Right atrium auricular region (tissue), 2 donors: ENCODE results near the gene CUBN. TPM values are rescaled to one million over a fixed set of nuclear protein-coding genes. Genes with fewer than 3 reads are reported as not detected.
"Not testable (repeated sequence)": the region's sequence is repeated elsewhere in the genome, so short reads cannot be mapped to it uniquely, and the experiment has no call there.

Source experiments
- DNase-seq: peaks from one replicate; pipeline ENCODE4 v3.0.0-alpha.2; 2019; ENCODE audit warnings: low spot score
- H3K27ac ChIP-seq, 2 donors: fragments of 200-600 bp; sonication (generic); 1 replicate in 1 of 2; 2 replicates in 1 of 2; pipeline ENCODE4 v1.5.1; 2016 to 2019
- H3K27me3 ChIP-seq, 2 donors: fragments of 200-600 bp; sonication (generic); one replicate each; pipeline versions ENCODE4 v1.5.1 to v1.6.0; 2017 to 2019
- H3K36me3 ChIP-seq: fragments of 200-600 bp; sonication (generic); one replicate; pipeline ENCODE4 v1.5.1; 2016
- H3K4me1 ChIP-seq, 2 donors: fragments of 200-600 bp; sonication (generic); one replicate each; pipeline versions ENCODE4 v1.5.1 to v1.6.0; 2017 to 2019
- H3K4me3 ChIP-seq, 2 donors: fragments of 200-600 bp; sonication (generic); 1 replicate in 1 of 2; 2 replicates in 1 of 2; pipeline ENCODE4 v1.5.1; 2017 to 2019; ENCODE audit warnings: mild to moderate bottlenecking in 1 of 2, moderate library complexity in 1 of 2
- H3K9me3 ChIP-seq, 2 donors: fragments of 200-600 bp; sonication (generic); one replicate each; pipeline ENCODE4 v1.5.1; 2019
- total RNA-seq, 2 donors: library from RNA; depleted of rRNA; stranded (reverse); fragments of >200 nt; gene quantifications; one replicate each; pipeline ENCODE4 v1.1.0, GENCODE V29; 2016
- TF ChIP-seq, protein P1 (sequence below), 2 donors: fragments of 200-600 bp; sonication (generic); IDR thresholded peaks; one replicate each; pipeline ENCODE4 v1.5.1; 2019; ENCODE audit warnings: antibody characterized with exemption in 2 of 2

CUBN gene
- total RNA-seq, 2 donors from 2014 or later = 0.15 to 0.94 TPM

DNA sequence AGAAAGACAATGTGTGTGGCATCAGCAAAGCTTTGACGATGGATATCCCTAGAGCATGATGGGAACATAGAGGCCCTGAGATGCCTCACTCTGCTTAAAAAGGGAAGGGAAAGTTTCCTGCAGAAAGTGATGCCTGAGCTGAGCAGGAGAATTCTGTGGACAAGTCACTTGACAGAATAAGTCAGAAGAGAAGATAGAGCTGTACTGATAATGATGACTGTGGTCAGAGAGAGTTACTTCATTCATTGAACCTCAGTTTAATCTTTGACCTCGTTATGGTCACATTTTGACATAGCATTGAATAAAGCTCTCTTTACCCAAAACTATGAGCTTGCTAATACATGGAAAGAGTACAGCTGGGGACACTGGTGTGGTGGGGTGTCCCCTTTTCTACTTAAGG lies 7.6 kb downstream of the CUBN start:
- Histone ChIP-seq H3K9me3 (no peaks in the 10 kb centered on the region), H3K27ac (no peak overlapping the region), H3K36me3 (no peaks in the 10 kb centered on the region), H3K4me3 (no peak overlapping the region), H3K4me1 (no peaks in the 10 kb centered on the region), H3K27me3 (no peaks in the 10 kb centered on the region)
- TF ChIP-seq, protein P1, sequence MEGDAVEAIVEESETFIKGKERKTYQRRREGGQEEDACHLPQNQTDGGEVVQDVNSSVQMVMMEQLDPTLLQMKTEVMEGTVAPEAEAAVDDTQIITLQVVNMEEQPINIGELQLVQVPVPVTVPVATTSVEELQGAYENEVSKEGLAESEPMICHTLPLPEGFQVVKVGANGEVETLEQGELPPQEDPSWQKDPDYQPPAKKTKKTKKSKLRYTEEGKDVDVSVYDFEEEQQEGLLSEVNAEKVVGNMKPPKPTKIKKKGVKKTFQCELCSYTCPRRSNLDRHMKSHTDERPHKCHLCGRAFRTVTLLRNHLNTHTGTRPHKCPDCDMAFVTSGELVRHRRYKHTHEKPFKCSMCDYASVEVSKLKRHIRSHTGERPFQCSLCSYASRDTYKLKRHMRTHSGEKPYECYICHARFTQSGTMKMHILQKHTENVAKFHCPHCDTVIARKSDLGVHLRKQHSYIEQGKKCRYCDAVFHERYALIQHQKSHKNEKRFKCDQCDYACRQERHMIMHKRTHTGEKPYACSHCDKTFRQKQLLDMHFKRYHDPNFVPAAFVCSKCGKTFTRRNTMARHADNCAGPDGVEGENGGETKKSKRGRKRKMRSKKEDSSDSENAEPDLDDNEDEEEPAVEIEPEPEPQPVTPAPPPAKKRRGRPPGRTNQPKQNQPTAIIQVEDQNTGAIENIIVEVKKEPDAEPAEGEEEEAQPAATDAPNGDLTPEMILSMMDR (IDR thresholded peaks at IDR 0.05) = no peak
- no peak for DNase-seq

DNA sequence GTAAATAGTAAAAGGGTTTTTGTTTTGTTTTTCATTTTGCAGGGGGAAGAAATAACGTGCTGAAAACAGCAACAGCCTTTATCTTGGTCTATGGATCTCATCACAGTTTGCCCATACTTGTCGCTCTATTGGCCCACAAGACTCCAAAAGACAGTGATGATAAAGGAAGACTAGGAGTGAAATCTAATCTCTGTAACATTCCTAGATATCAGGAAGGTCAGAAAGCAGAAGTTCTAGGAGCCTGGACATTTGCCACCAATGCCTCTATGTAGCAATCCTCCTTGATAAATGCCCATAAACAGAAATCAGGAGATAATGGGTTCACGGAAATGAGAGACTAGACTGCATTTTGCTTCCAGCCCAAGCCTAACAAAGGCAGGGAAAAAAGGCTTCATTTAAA lies 8.9 kb downstream of the CUBN start:
- Histone ChIP-seq H3K4me3 (no peak overlapping the region), H3K36me3 (no peaks in the 10 kb centered on the region), H3K9me3 (no peaks in the 10 kb centered on the region), H3K4me1 (no peaks in the 10 kb centered on the region), H3K27me3 (no peaks in the 10 kb centered on the region), H3K27ac (no peak overlapping the region)
- DNase-seq = no peak
- TF ChIP-seq, protein P1 (IDR thresholded peaks at IDR 0.05) = no peak

DNA sequence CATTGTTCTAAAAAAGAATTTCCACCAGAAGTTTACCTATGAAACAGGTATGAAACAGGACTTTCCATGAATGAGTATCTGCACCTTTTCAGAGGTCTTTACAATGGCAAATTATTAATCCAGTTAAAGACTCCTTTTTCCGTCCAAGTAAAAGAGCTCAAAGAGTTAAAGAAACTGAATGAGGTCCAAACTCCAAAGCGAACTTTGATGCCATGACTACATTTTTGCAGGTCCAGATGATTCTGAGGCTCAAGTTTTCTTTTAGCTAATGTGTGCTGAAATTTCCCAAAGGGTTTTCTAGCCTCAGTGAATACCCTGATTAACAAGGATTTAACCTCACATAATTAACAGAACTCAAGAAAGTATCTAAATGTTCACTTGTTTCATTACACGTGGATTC lies 9.8 kb downstream of the CUBN start:
- Histone ChIP-seq H3K27me3 (no peaks in the 10 kb centered on the region), H3K27ac (no peak overlapping the region), H3K4me3 (no peak overlapping the region), H3K9me3 (no peaks in the 10 kb centered on the region), H3K4me1 (no peaks in the 10 kb centered on the region), H3K36me3 (no peaks in the 10 kb centered on the region)
- TF ChIP-seq, protein P1 (IDR thresholded peaks at IDR 0.05) = no peak
- DNase-seq = no peak

DNA sequence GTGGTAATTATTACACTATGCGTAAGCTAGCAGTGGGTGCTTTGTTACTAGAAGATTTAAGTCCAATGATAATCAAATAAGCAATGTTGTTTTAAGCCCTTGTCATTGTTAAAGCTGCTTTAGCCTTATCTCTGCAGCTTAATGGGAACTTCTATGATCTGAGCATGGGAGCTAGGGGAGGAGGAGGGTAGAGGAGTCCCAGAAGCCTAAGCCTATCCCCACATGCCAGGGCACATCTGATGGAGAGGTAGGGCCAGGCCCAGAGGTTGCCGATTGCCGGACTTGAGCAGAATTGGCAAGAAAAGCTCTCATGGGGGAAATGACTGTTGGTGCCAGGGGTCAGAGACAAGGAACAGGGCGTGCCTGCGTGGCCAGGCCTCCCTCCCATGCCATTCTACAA lies 13.4 kb downstream of the CUBN start:
- no peak overlapping the region for H3K27ac ChIP-seq
- DNase-seq = no peak
- H3K9me3 ChIP-seq = no peaks in the 10 kb centered on the region
- no peaks in the 10 kb centered on the region for H3K4me1 ChIP-seq
- TF ChIP-seq, protein P1 (IDR thresholded peaks at IDR 0.05) = no peak
- H3K4me3 ChIP-seq = no peak overlapping the region
- H3K36me3 ChIP-seq = no peaks in the 10 kb centered on the region
- no peaks in the 10 kb centered on the region for H3K27me3 ChIP-seq

DNA sequence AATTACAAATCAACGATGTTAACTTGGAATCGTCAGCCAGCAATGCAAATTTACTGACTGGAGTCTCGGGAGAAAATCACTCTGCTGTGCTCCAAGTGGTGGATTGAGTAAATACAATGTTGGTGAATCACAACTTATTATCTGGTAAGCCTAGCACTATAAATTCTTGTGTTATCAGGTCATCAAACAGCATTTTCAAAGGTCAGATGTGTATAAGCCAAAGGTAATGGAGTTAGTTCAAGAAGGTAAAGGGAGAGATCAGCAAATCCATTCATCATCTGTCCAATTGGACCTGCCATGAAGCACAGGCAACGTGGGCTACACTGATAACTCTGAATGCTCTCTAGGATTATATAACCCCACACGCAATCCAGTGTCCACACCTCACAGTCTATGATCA lies 13.9 kb downstream of the CUBN start:
- no peak overlapping the region for H3K4me3 ChIP-seq
- DNase-seq = no peak
- no peaks in the 10 kb centered on the region for H3K9me3 ChIP-seq
- TF ChIP-seq, protein P1 (IDR thresholded peaks at IDR 0.05) = no peak
- H3K27me3 ChIP-seq = no peaks in the 10 kb centered on the region
- H3K27ac ChIP-seq = no peak overlapping the region
- no peaks in the 10 kb centered on the region for H3K36me3 ChIP-seq
- H3K4me1 ChIP-seq = no peaks in the 10 kb centered on the region

DNA sequence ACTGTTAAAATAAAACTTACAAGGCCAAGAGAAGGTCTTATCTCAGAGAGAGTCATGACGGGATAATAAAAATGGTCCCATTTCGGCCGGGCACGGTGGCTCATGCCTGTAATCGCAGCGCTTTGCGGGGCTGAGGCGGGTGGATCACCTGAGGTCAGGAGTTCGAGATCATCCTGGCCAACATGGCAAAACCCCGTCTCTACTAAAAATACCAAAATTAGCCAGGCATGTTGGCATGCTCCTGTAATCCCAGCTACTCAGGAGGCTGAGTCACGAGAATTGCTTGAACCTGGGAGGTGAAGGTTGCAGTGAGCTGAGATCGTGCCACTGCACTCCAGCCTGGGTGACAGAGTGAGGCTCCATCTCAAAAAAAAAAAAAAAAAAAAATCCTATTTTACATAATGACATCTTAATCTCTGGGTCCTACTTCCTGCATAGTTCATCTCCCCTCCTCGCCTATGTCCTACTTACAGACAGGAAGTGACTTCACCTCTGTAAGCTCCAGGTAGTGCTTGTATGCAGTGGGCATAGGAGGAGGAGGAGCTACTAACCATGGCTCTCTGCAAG lies 14.7 kb downstream of the CUBN start:
- not testable (repeated sequence) for H3K36me3 ChIP-seq, H3K27ac ChIP-seq, DNase-seq, H3K4me3 ChIP-seq, H3K4me1 ChIP-seq, H3K27me3 ChIP-seq, H3K9me3 ChIP-seq
